ENCODE results near the gene CADPS. TPM values are rescaled to one million over a fixed set of nuclear protein-coding genes. Genes with fewer than 3 reads are reported as not detected.

Gene CADPS
- total RNA-seq, 5 donors from 2014 or later (not counting 1 experiment from before 2014, with no cell fraction given): 0.49 TPM; not detected in 4

- Mint-ChIP-seq H3K4me3 (no peak overlapping the region), H3K27ac (no peak overlapping the region), H3K27me3 (peaks cover 0 to 9% of the 10 kb centered on the region in 2 donors), H3K9me3 (no peaks in the 10 kb centered on the region), H3K4me1 (no peaks in the 10 kb centered on the region), H3K36me3 (no peaks in the 10 kb centered on the region)
- Histone ChIP-seq H3K9me3 (no peaks in the 10 kb centered on the region), H3K27me3 (replicated peaks in 1 of 2; ENCODE audit: control insufficient read depth in 2 of 2, extremely low read depth in 1 of 2, insufficient read depth in 2 of 2, low read length in 1 of 2) (no peaks in the 10 kb centered on the region), H3K36me3 (ENCODE audit: control insufficient read depth in 2 of 2, extremely low read depth in 1 of 2, insufficient read depth in 1 of 2, low read length in 1 of 2) (no peaks in the 10 kb centered on the region), H3K4me1 (ENCODE audit: control insufficient read depth in 1 of 2, extremely low read depth in 1 of 2, insufficient read depth in 2 of 2, low read length in 2 of 2) (no peaks in the 10 kb centered on the region), H3K27ac (ENCODE audit: low read length) (no peak overlapping the region), H3K4me3 (ENCODE audit: control insufficient read depth in 1 of 2, extremely low read depth in 1 of 2, low read length in 1 of 2) (no peak overlapping the region)
- WGBS (ENCODE audit: insufficient coverage): 100% methylated on average over 1 of the region's 2 CpGs
- no peak for ATAC-seq (replicated peaks in 1 of 4)
- CTCF ChIA-PET: no interaction called here
- POLR2A ChIA-PET: no interaction called here
- DNase-seq: no peak
Measured at GRCh38 chr3:62500556-62501288, 374.5 kb downstream of the CADPS start.

- CTCF ChIA-PET: no interaction called here
- H3K4me1 Mint-ChIP-seq: no peaks in the 10 kb centered on the region
Measured at GRCh38 chr3:62497156-62497555, 378.1 kb downstream of the CADPS start.

GRCh38 chr3:62496503-62496902, 378.7 kb downstream of the CADPS start:
- no peak overlapping the region for H3K4me3 Mint-ChIP-seq

More at GRCh38 chr3:62497156-62497555, 378.1 kb downstream of the CADPS start:
- Mint-ChIP-seq H3K27me3 (no peaks in the 10 kb centered on the region), H3K36me3 (no peaks in the 10 kb centered on the region), H3K4me3 (no peak overlapping the region), H3K27ac (no peak overlapping the region), H3K9me3 (no peaks in the 10 kb centered on the region)
- no CpG with 5 or more reads among the region's 5 CpGs for WGBS (ENCODE audit: insufficient coverage)
- DNase-seq (no peak), ATAC-seq (replicated peaks in 1 of 4) (no peak)
- no peaks in the 10 kb centered on the region for H3K4me1 ChIP-seq (ENCODE audit: control insufficient read depth in 1 of 2, extremely low read depth in 1 of 2, insufficient read depth in 2 of 2, low read length in 2 of 2)
- H3K36me3 ChIP-seq (ENCODE audit: control insufficient read depth in 2 of 2, extremely low read depth in 1 of 2, insufficient read depth in 1 of 2, low read length in 1 of 2): no peaks in the 10 kb centered on the region
- no peaks in the 10 kb centered on the region for H3K9me3 ChIP-seq
- no peak overlapping the region for H3K27ac ChIP-seq (ENCODE audit: low read length)
- peaks cover 0 to 2% of the 10 kb centered on the region in 2 experiments for H3K27me3 ChIP-seq (replicated peaks in 1 of 2; ENCODE audit: control insufficient read depth in 2 of 2, extremely low read depth in 1 of 2, insufficient read depth in 2 of 2, low read length in 1 of 2)
- POLR2A ChIA-PET: no interaction called here
- no peak overlapping the region for H3K4me3 ChIP-seq (ENCODE audit: control insufficient read depth in 1 of 2, extremely low read depth in 1 of 2, low read length in 1 of 2)

DNA sequence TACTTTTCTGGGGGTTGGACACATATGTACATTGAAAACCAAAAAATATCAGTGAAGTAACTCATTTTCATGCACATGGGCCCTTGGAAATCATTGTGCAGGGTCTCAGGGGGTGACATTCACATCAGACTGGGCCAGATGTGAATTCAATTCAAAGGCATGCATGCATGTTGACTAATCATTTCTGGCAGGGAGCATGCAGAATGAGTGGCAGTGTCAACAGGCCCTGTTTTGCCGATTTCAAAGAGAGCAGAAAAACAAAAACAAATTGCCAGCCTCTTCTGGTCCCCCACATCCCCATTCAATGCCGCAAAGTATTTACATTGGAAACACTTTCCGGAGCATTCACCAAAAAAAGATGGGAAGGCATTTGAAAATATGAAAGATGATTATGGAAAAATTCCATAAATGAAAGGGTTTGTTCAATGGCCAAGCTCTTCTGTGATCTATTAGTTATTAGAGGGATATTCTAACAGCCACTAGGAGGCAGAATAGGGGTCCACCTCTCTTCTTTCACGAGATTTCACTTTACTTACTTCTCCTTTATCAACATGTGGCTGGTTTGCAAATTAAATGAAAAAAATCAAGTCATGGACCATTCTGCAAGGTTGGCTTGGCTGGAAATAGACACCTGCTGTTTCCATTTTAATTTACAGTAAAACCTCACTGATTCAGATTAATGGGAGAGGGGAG, 382.0 kb downstream of the CADPS start:
- Mint-ChIP-seq H3K4me1 (no peaks in the 10 kb centered on the region), H3K9me3 (no peaks in the 10 kb centered on the region), H3K36me3 (no peaks in the 10 kb centered on the region), H3K4me3 (no peak overlapping the region), H3K27ac (no peak overlapping the region), H3K27me3 (no peaks in the 10 kb centered on the region)
- Histone ChIP-seq H3K36me3 (ENCODE audit: control insufficient read depth in 2 of 2, extremely low read depth in 1 of 2, insufficient read depth in 1 of 2, low read length in 1 of 2) (no peaks in the 10 kb centered on the region), H3K4me3 (ENCODE audit: control insufficient read depth in 1 of 2, extremely low read depth in 1 of 2, low read length in 1 of 2) (no peak overlapping the region), H3K9me3 (no peaks in the 10 kb centered on the region), H3K27me3 (replicated peaks in 1 of 2; ENCODE audit: control insufficient read depth in 2 of 2, extremely low read depth in 1 of 2, insufficient read depth in 2 of 2, low read length in 1 of 2) (peaks cover 0 to 2% of the 10 kb centered on the region in 2 experiments), H3K4me1 (ENCODE audit: control insufficient read depth in 1 of 2, extremely low read depth in 1 of 2, insufficient read depth in 2 of 2, low read length in 2 of 2) (no peaks in the 10 kb centered on the region), H3K27ac (ENCODE audit: low read length) (no peak overlapping the region)
- POLR2A ChIA-PET: no interaction called here
- DNase-seq (no peak), ATAC-seq (replicated peaks in 1 of 4) (no peak)
- WGBS (ENCODE audit: insufficient coverage): no CpG with 5 or more reads among the region's 4 CpGs
- CTCF ChIA-PET: no interaction called here

More at GRCh38 chr3:62496503-62496902, 378.7 kb downstream of the CADPS start:
- Histone ChIP-seq H3K36me3 (ENCODE audit: control insufficient read depth in 2 of 2, extremely low read depth in 1 of 2, insufficient read depth in 1 of 2, low read length in 1 of 2) (no peaks in the 10 kb centered on the region), H3K9me3 (no peaks in the 10 kb centered on the region), H3K4me3 (ENCODE audit: control insufficient read depth in 1 of 2, extremely low read depth in 1 of 2, low read length in 1 of 2) (no peak overlapping the region), H3K4me1 (ENCODE audit: control insufficient read depth in 1 of 2, extremely low read depth in 1 of 2, insufficient read depth in 2 of 2, low read length in 2 of 2) (no peaks in the 10 kb centered on the region), H3K27me3 (replicated peaks in 1 of 2; ENCODE audit: control insufficient read depth in 2 of 2, extremely low read depth in 1 of 2, insufficient read depth in 2 of 2, low read length in 1 of 2) (peaks cover 0 to 2% of the 10 kb centered on the region in 2 experiments), H3K27ac (ENCODE audit: low read length) (no peak overlapping the region)
- Mint-ChIP-seq H3K4me1 (no peaks in the 10 kb centered on the region), H3K9me3 (no peaks in the 10 kb centered on the region), H3K27ac (no peak overlapping the region), H3K36me3 (no peaks in the 10 kb centered on the region), H3K27me3 (no peaks in the 10 kb centered on the region)
- ChIA-PET POLR2A (no interaction called here), CTCF (no interaction called here)
- WGBS (ENCODE audit: insufficient coverage): 80% methylated on average over 1 of the region's 2 CpGs
- no peak for DNase-seq
- no peak for ATAC-seq (replicated peaks in 1 of 4)

GRCh38 chr3:62482961-62483360, 392.3 kb downstream of the CADPS start:
- no peak overlapping the region for H3K27ac Mint-ChIP-seq
- 61% methylated on average over 2 of the region's 4 CpGs for WGBS (ENCODE audit: insufficient coverage)
- CTCF ChIA-PET: no interaction called here
- Histone ChIP-seq H3K27ac (ENCODE audit: low read length) (no peak overlapping the region), H3K27me3 (replicated peaks in 1 of 2; ENCODE audit: control insufficient read depth in 2 of 2, extremely low read depth in 1 of 2, insufficient read depth in 2 of 2, low read length in 1 of 2) (no peaks in the 10 kb centered on the region), H3K4me1 (ENCODE audit: control insufficient read depth in 1 of 2, extremely low read depth in 1 of 2, insufficient read depth in 2 of 2, low read length in 2 of 2) (no peaks in the 10 kb centered on the region), H3K9me3 (no peaks in the 10 kb centered on the region), H3K36me3 (ENCODE audit: control insufficient read depth in 2 of 2, extremely low read depth in 1 of 2, insufficient read depth in 1 of 2, low read length in 1 of 2) (no peaks in the 10 kb centered on the region), H3K4me3 (ENCODE audit: control insufficient read depth in 1 of 2, extremely low read depth in 1 of 2, low read length in 1 of 2) (no peak overlapping the region)
- ATAC-seq (replicated peaks in 1 of 4) (no peak), DNase-seq (no peak)
- H3K4me1 Mint-ChIP-seq: no peaks in the 10 kb centered on the region
- no peaks in the 10 kb centered on the region for H3K9me3 Mint-ChIP-seq
- no peak overlapping the region for H3K4me3 Mint-ChIP-seq
- POLR2A ChIA-PET: no interaction called here
- H3K36me3 Mint-ChIP-seq: no peaks in the 10 kb centered on the region
- peaks cover 0 to 12% of the 10 kb centered on the region in 2 donors for H3K27me3 Mint-ChIP-seq

DNA sequence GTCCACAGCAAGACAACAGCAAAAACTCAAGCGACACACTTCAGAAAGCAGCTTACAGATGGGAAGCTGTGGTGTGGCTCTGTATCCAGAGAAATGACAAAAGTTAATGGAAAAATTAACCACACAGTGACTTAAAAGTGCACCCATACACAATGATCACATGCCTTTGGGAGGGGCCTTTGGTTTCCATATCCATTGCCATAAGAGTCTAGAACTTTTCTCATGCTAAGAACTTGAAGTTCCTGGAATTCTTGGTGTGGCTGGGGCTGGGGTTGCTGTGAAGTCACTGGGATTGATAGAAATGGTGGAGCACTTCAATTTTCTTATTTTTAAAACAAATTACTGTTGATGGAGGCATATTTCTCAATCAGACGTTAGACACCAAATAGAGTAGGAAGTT, 393.3 kb downstream of the CADPS start:
- ChIA-PET POLR2A (no interaction called here), CTCF (no interaction called here)
- ATAC-seq (replicated peaks in 1 of 4) (no peak), DNase-seq (no peak)
- Histone ChIP-seq H3K36me3 (ENCODE audit: control insufficient read depth in 2 of 2, extremely low read depth in 1 of 2, insufficient read depth in 1 of 2, low read length in 1 of 2) (no peaks in the 10 kb centered on the region), H3K27me3 (replicated peaks in 1 of 2; ENCODE audit: control insufficient read depth in 2 of 2, extremely low read depth in 1 of 2, insufficient read depth in 2 of 2, low read length in 1 of 2) (no peaks in the 10 kb centered on the region), H3K4me1 (ENCODE audit: control insufficient read depth in 1 of 2, extremely low read depth in 1 of 2, insufficient read depth in 2 of 2, low read length in 2 of 2) (no peaks in the 10 kb centered on the region), H3K27ac (ENCODE audit: low read length) (no peak overlapping the region), H3K4me3 (ENCODE audit: control insufficient read depth in 1 of 2, extremely low read depth in 1 of 2, low read length in 1 of 2) (no peak overlapping the region), H3K9me3 (no peaks in the 10 kb centered on the region)
- Mint-ChIP-seq H3K27me3 (peaks cover 0 to 9% of the 10 kb centered on the region in 2 donors), H3K27ac (no peak overlapping the region), H3K4me1 (no peaks in the 10 kb centered on the region), H3K9me3 (no peaks in the 10 kb centered on the region), H3K4me3 (no peak overlapping the region), H3K36me3 (no peaks in the 10 kb centered on the region)
- WGBS (ENCODE audit: insufficient coverage): no CpG with 5 or more reads among the region's 2 CpGs

Data from T-cell (primary cell).